Measurements from ENCODE around the gene DNAJC30.
A peak's percentile ranks its signal among the peaks of the same experiment; 100 is the strongest.
"Not testable (repeated sequence)": the region's sequence is repeated elsewhere in the genome, so short reads cannot be mapped to it uniquely, and the experiment has no call there.

DNAJC30 gene

GRCh38 chr7:73680501-73680900 lies 2.8 kb downstream of the DNAJC30 start:
- no peak for DNase-seq

- DNase-seq = no peak
Measured at GRCh38 chr7:73679709-73680108, 3.5 kb downstream of the DNAJC30 start.

DNA sequence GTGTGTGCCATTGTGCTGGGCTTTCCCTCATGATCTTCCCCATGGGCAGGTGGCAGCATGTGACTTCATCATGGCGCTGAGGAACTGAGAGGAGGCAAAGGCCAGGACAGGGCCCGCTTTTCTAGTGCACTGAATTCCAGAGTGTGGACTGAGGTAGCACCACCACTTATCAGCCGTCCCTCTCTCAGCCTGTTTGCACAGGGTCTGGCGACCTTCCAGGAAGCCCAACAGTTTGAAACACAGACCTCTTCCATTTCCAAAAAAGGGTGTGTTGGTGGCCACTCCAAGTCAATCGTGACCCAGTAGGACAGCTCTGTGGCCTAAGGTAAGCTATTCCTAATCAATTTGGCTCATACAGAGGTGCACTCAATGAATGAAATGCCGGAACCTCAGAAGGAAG lies 4.4 kb downstream of the DNAJC30 start:
- no peak for DNase-seq

- DNase-seq = not testable (repeated sequence)
Measured at GRCh38 chr7:73676062-73676461, 7.2 kb downstream of the DNAJC30 start.

DNA sequence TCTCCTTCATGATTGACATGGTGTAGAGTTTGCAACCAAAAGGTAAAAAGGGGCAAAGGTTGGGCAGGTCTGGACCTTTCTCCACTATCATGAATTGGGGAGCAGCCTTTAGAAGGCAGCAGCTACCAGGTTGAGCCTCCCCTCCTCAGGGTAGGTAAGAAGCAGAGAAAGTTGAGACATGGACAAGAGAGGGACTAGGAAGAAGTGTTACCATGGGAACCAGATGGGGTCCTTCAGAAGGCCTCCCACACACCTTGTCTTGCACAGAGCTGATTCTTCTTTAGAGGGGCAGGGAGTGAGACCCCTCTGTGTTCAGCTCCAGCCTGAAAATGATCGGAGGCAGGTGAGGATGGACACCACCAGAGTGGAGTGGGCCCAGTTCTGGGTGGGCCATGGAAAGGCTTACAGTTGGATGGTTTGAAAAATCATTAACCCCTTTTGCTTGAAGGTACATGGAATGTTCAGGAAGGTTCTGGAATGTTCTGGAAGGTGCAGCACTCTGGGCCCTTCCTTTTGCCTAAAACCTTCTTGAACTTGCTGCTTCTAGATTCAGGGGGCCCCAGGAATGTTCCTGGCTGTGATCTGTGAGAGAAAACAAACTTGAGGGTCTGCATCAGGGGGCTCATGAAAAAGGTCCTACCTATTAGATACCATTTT lies 8.7 kb downstream of the DNAJC30 start:
- no peak for DNase-seq

- DNase-seq = no peak
Measured at GRCh38 chr7:73671857-73672445, 11.3 kb downstream of the DNAJC30 start.

GRCh38 chr7:73671322-73671661 lies 12.0 kb downstream of the DNAJC30 start:
- DNase-seq = no peak

- DNase-seq = no peak
Measured at GRCh38 chr7:73669858-73670385, 13.3 kb downstream of the DNAJC30 start.

DNA sequence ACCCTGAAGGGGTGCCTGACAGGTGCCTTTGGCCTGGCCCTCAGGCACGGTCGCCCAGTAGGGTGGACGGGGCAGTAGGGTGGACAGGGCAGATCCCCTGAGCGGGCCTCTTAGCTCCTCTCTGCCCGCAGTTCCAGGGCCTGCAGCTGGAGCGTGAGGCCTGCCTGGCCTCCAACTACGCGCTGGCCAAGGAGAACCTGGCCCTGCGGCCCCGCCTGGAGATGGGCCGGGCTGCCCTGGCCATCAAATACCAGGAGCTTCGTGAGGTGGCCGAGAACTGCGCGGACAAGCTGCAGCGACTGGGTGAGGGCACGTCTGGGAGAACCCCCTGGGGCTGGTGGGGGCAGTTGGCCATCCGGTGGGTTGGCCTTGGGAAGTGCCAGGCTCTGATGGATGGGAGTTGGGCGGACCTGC lies 14.0 kb downstream of the DNAJC30 start:
- DNase-seq = no peak

GRCh38 chr7:73668886-73669230 lies 14.4 kb downstream of the DNAJC30 start:
- no peak for DNase-seq

DNA sequence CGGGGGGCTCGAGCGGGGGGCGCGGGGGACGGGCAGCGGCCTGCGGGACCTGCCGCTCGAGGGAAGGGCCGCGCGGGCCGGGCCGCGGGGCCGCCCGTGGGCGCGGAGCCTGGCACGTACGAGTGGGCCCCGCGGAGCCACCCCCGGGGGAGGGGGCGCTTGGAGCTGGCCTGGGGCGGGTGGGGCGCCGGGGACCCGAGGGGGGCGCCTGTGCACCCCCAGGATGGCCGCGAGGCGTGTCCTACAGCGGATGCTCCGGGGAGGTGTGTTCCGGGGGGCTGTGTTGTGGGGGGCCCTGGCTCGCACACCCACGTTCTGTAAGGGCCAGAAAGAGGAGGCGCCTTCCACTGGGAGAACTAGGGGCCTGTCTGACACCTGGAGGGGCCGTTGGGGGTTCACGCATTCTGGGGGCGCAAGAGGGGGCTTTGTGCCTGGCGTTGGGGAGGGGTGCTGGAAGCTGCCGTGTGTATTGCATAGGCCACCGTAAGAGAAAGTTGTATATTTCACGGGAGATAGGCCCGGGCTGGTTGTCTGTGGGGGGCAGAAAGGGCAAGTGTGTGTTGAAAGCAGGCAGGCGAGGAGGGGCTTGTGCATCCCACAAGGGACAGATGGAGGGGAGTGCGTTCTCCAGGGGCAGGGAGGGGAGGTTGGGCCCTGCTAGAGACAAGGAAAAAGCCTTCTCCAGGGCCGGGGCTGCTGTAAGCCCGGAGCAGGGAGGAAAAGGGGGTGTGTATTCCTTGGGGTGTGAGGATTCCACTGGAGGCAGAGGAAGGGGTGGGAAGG lies 15.0 kb downstream of the DNAJC30 start:
- no peak for DNase-seq

DNA sequence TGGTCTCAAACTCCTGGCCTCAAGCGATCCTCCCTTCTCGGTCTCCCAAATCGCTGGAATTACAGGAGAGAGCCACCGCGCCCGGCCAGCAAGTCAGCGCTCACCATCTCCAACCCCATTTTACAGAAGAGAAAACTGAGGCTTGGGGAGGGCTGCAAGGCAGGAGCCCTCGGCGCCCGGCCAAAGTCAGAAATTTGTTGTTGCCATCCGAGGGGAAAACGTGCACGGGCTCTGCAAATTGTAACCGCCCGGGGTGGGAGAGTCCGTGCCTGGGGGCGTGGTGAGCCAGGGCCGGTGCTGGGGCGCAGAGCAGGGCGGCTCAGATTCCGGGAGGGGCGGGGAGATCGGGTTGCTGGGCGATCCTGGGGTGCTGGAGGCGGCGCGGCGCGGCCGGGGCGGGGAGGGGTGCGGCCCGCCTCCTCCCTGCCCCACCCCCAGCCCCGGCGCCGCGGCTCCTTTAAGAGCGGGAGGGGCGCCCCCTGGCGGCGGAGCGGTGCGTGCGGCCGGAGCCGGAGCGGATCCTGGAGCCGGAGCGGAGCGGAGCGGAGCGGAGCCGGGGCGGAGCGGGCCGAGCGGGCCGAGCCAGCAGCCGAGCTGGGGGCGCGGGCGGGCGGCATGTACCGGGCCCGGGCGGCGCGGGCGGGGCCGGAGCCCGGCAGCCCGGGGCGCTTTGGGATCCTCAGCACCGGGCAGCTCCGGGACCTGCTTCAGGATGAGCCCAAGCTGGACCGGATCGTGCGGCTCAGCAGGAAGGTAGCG lies 15.7 kb downstream of the DNAJC30 start, which contains the start of gene VPS37D:
TSS of gene VPS37D (plus strand) at position 488 of the 759 bp plus-strand sequence. CDS start at position 616, 128 bp downstream.
- peak; percentile 93 for DNase-seq

DNA sequence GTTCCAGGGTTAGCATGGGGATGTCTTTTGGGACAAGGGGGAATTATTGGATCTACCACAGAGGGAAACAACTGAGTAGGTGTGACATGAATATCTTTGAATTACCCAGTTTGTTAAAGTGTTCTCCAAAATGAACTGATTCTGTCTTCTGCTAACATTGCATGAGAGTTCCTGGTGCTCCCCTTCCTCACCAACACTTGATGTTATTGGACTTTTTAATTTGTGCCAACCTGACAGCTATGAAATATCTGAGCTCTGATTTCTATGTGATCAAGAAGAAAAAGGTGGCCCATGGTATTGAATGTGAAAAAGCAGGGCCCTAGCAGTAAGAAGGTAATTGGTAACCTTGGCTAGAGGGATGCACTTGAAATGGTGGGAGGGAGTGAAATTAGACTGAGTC lies 20.2 kb downstream of the DNAJC30 start:
- DNase-seq = no peak

GRCh38 chr7:73660594-73660993 lies 22.7 kb downstream of the DNAJC30 start:
- not testable (repeated sequence) for DNase-seq

DNA sequence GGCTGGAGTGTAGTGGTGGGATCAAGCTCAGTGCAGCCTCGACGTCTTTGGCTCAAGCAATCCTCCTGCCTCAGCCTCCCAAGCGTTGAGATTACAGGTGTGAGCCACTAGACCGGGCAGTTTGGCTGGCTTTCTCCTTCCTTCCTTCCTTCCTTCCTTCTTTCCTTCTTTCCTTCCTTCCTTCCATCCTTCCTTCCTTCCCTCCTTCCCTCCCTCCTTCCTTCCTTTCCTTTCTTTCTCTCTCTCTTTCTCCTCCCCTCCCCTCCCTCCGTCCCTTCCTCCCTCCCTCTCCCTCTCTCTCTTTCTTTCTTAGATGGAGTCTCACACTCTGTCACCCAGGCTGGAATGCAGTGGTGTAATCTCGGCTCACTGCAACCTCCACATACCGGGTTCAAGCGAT lies 23.3 kb downstream of the DNAJC30 start:
- DNase-seq = no peak

- DNase-seq = not testable (repeated sequence)
Measured at GRCh38 chr7:73655309-73655708, 27.9 kb downstream of the DNAJC30 start.

- DNase-seq = no peak
Measured at GRCh38 chr7:73652541-73652949, 30.7 kb downstream of the DNAJC30 start.

GRCh38 chr7:73650524-73650923 lies 32.7 kb downstream of the DNAJC30 start:
- no peak for DNase-seq

DNA sequence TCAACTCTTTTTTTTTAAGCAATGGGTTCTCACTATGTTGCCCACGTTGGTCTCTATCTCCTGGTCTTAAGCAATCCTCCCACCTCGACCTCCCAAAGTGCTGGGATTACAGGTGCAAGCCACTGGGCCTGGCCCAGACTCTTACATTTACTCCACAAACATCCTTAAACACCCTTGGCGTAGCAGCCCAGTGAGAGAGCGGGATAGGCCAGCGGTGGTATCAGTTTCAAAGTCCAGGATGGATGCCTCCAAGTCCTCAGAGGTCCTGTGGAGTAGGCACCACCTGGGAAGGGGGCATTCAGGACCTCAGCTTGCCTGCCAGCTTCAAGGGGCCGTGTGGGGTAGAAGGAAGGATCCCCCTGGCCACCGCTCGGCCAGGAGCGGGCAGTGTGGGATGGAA lies 33.7 kb downstream of the DNAJC30 start:
- DNase-seq = no peak

DNA sequence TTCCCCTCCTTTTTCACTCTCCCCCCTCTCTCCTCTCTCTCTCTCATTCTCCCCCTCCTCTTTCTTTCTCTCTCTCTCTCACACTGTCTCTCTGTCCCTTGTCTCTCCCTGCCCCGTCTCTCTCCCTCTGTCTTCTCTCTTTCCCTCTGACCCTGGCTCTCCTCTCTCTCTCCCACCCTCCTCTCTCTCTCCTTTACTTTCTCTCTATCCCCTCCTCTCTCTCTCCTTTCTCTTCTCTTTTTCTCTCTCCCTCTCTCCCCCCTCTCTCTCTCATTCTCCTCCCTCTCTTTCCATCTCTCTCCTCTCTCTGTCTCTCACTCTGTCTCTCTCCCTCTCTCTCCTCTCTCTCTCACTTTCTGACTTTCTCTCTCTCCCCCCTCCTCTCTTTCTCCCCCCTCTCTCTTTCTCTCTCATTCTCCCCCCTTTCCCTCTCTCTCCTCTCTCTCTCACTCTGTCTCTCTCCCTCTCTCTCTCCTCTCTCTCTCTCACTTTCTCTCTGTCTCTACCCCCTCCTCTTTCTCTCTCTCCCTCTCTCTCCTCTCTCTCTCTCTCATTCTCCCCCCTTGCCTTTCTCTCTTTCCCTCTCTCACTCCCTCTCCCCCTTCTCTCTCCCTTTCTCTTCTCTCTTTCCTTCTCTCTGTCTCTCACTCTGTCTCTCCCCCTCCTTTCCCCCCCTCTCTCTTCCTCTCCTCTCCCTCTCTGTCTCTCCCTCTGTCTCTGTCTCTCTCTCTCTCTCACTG lies 34.5 kb downstream of the DNAJC30 start:
- no peak for DNase-seq

DNA sequence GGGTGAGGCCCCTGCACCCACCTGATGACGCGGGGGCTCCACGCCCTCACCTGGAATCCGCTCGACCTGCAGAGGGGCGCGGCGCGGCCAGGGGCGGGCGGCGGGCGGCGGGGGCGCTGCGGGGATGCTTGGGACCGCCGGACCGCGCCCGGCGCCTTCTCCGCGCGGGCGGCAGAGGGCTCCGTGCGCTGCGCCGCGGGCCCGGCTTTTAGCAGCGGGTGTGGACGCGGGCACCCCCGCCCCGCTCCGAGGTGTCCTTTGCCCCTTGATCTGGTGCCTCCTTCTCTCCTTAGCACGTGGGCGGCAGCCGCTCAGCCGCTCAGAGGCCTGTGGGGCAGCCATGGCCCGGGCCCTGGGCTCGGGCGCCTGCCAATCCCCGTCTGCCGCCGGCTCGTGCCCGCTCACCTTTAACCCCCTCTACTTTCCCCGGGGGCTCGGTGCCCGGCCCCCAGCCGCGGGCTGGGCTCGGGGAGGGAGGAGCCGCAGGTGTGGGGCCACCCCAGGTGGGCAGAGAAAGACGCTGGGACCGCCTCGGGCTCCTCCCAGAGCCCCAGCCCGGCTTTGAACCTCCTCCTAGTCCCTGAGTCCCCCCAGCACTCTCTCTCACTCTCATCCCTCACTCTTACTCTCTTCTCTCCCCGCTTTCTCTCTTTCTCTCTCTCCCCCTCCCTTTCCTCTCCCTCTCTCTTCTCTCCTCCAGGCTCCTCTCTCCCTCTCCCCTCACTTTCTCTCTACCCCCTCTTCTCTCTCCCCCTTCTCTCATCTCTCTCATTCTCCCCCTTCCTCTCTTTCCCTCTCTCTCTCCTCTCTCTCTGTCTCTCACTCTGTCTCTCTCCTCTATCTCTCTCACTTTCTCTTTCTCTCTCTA lies 35.3 kb downstream of the DNAJC30 start:
- no peak for DNase-seq

Data from effector CD4-positive, alpha-beta T cell (primary cell).